Neuronal stem cell (in vitro differentiated cells): Measurements from ENCODE around the gene LAYN.

Experiments used
- DNase-seq: peaks from one replicate; pipeline ENCODE4 v3.0.0-alpha.2; 2013; ENCODE audit warnings: low spot score
- H2AFZ ChIP-seq: one replicate; pipeline ENCODE4 v1.6.1; 2013; ENCODE audit warnings: mild to moderate bottlenecking, low read length, inconsistent platforms
- H2AK5ac ChIP-seq: 2 replicates; pipeline ENCODE4 v1.6.1; 2013; ENCODE audit warnings: low read depth, mild to moderate bottlenecking, inconsistent platforms, low read length, moderate library complexity, mixed read lengths
- H2BK120ac ChIP-seq: 2 replicates; pipeline ENCODE4 v1.6.1; 2013; ENCODE audit warnings: low read depth, mild to moderate bottlenecking, inconsistent platforms, low read length, moderate library complexity, mixed read lengths
- H2BK12ac ChIP-seq: one replicate; pipeline ENCODE4 v1.6.1; 2013; ENCODE audit warnings: low read length, inconsistent platforms
- H2BK15ac ChIP-seq: 2 replicates; pipeline ENCODE4 v1.6.1; 2013; ENCODE audit warnings: mild to moderate bottlenecking, low read length, inconsistent platforms, mixed read lengths
- H2BK5ac ChIP-seq: one replicate; pipeline ENCODE4 v1.6.1; 2013; ENCODE audit warnings: inconsistent platforms, mild to moderate bottlenecking, low read length, moderate library complexity
- H3K14ac ChIP-seq: one replicate; pipeline ENCODE4 v1.6.1; 2013; ENCODE audit warnings: low read length, inconsistent platforms
- H3K18ac ChIP-seq: 2 replicates; pipeline ENCODE4 v1.6.1; 2013; ENCODE audit warnings: low read length, inconsistent platforms
- H3K23ac ChIP-seq: 2 replicates; pipeline ENCODE4 v1.6.1; 2013; ENCODE audit warnings: low read depth, mild to moderate bottlenecking, mixed read lengths, low read length, inconsistent platforms; ENCODE audit not compliant: poor library complexity
- H3K27ac ChIP-seq: replicated peaks from 3 replicates; pipeline ENCODE4 v1.5.1; 2013; ENCODE audit warnings: low read length, inconsistent platforms
- H3K27me3 ChIP-seq, 3 experiments: 2 replicates each; pipeline ENCODE4 v1.6.1; 2013; ENCODE audit warnings: low read length in 3 of 3, mild to moderate bottlenecking in 2 of 3, inconsistent platforms in 1 of 3, low read depth in 1 of 3, mixed read lengths in 1 of 3, moderate library complexity in 1 of 3; ENCODE audit not compliant: control insufficient read depth in 3 of 3, insufficient read depth in 3 of 3
- H3K36me3 ChIP-seq, 2 donors: replicated peaks in 1 of 2; 2 replicates each; pipeline ENCODE4 v1.6.1; 2013; ENCODE audit warnings: low read length in 2 of 2; ENCODE audit not compliant: control insufficient read depth in 2 of 2, insufficient read depth in 2 of 2
- H3K4ac ChIP-seq: 2 replicates; pipeline ENCODE4 v1.6.1; 2013; ENCODE audit warnings: inconsistent platforms, mild to moderate bottlenecking, low read length, moderate library complexity
- H3K4me1 ChIP-seq, 2 donors: 1 replicate in 1 of 2; 2 replicates in 1 of 2; pipeline ENCODE4 v1.6.1; 2013; ENCODE audit warnings: low read length in 2 of 2, low read depth in 1 of 2; ENCODE audit not compliant: control insufficient read depth in 2 of 2, insufficient read depth in 1 of 2
- H3K4me2 ChIP-seq: one replicate; pipeline ENCODE4 v1.6.1; 2013; ENCODE audit warnings: mild to moderate bottlenecking, low read length, inconsistent platforms; ENCODE audit not compliant: insufficient read depth, poor library complexity, severe bottlenecking
- H3K4me3 ChIP-seq, 2 donors: 2 replicates each; pipeline ENCODE4 v1.5.1; 2013; ENCODE audit warnings: low read length in 2 of 2, mild to moderate bottlenecking in 2 of 2, inconsistent platforms in 1 of 2, moderate library complexity in 1 of 2
- H3K79me1 ChIP-seq: one replicate; pipeline ENCODE4 v1.6.1; 2013; ENCODE audit warnings: low read depth, mild to moderate bottlenecking, inconsistent platforms, low read length, moderate library complexity
- H3K9ac ChIP-seq: one replicate; pipeline ENCODE4 v1.6.1; 2013; ENCODE audit warnings: mild to moderate bottlenecking, low read depth, low read length, inconsistent platforms; ENCODE audit not compliant: poor library complexity
- H3K9me3 ChIP-seq, 2 donors: replicated peaks in 1 of 2; 2 replicates each; pipeline versions ENCODE3 to v1.6.1; 2013; ENCODE audit warnings: low read length in 2 of 2, mild to moderate bottlenecking in 2 of 2, inconsistent platforms in 1 of 2, low read depth in 1 of 2, mixed read lengths in 1 of 2, moderate library complexity in 1 of 2; ENCODE audit not compliant: control insufficient read depth in 2 of 2, insufficient read depth in 1 of 2
- H4K8ac ChIP-seq: one replicate; pipeline ENCODE4 v1.6.1; 2013; ENCODE audit warnings: low read depth, mild to moderate bottlenecking, inconsistent platforms, low read length, moderate library complexity
- H4K91ac ChIP-seq: one replicate; pipeline ENCODE4 v1.6.1; 2013; ENCODE audit warnings: low read length, low read depth, mild to moderate bottlenecking, inconsistent platforms; ENCODE audit not compliant: poor library complexity
- WGBS, 2 donors: extraction: QIAGEN DNeasy Blood & Tissue Kit; methylation state at CpG; one replicate each; pipeline ENCODE4 v1.1.7; 2013; ENCODE audit warnings: missing lambda C conversion rate in 2 of 2, mixed read lengths in 1 of 2; ENCODE audit not compliant: insufficient read length in 2 of 2, insufficient replicate concordance in 1 of 2; ENCODE audit errors: extremely low coverage in 2 of 2; 5-methylcytosine and 5-hydroxymethylcytosine counted together

The LAYN gene

GRCh38 chr11:111555255-111555654, 14.7 kb downstream of the LAYN start:
- no peak overlapping the region for H3K4ac ChIP-seq
- no peak overlapping the region for H3K23ac ChIP-seq
- no peaks in the 10 kb centered on the region for H3K36me3 ChIP-seq
- no peak overlapping the region for H3K4me3 ChIP-seq
- no peak overlapping the region for H2BK120ac ChIP-seq
- no peak overlapping the region for H3K27ac ChIP-seq
- peaks cover 0 to 18% (median 0%) of the 10 kb centered on the region in 3 experiments for H3K27me3 ChIP-seq
- no peak overlapping the region for H2AK5ac ChIP-seq
- H3K4me1 ChIP-seq = no peaks in the 10 kb centered on the region
- H3K14ac ChIP-seq = no peak overlapping the region
- H3K4me2 ChIP-seq = no peak overlapping the region
- no peak overlapping the region for H4K91ac ChIP-seq
- H3K9me3 ChIP-seq = peaks cover 0 to 6% of the 10 kb centered on the region in 2 donors
- H2AFZ ChIP-seq = no peak overlapping the region
- DNase-seq = no peak
- H4K8ac ChIP-seq = no peak overlapping the region
- no peak overlapping the region for H2BK5ac ChIP-seq
- no peak overlapping the region for H2BK15ac ChIP-seq
- H3K9ac ChIP-seq = no peak overlapping the region
- H3K79me1 ChIP-seq = no peaks in the 10 kb centered on the region
- no peak overlapping the region for H3K18ac ChIP-seq
- H2BK12ac ChIP-seq = no peak overlapping the region

- Histone ChIP-seq H2BK5ac (no peak overlapping the region), H3K36me3 (no peaks in the 10 kb centered on the region), H3K79me1 (no peaks in the 10 kb centered on the region), H3K9me3 (peaks cover 0 to 6% of the 10 kb centered on the region in 2 donors), H3K14ac (no peak overlapping the region), H2AFZ (no peak overlapping the region), H3K4ac (no peak overlapping the region), H4K91ac (no peak overlapping the region), H3K27ac (no peak overlapping the region), H3K18ac (no peak overlapping the region), H3K4me2 (no peak overlapping the region), H2AK5ac (no peak overlapping the region), H3K4me1 (peaks cover 0 to 3% of the 10 kb centered on the region in 2 donors), H2BK120ac (no peak overlapping the region), H3K4me3 (no peak overlapping the region), H4K8ac (no peak overlapping the region), H3K9ac (no peak overlapping the region), H3K27me3 (no peaks in the 10 kb centered on the region), H2BK12ac (no peak overlapping the region), H3K23ac (no peak overlapping the region), H2BK15ac (no peak overlapping the region)
- WGBS, 2 donors = no CpG with 5 or more reads among the region's 5 CpGs
- DNase-seq = no peak
Measured at GRCh38 chr11:111557425-111558111, 17.0 kb downstream of the LAYN start.

GRCh38 chr11:111559800-111560464, 19.4 kb downstream of the LAYN start:
- no peak overlapping the region for H2BK120ac ChIP-seq
- no peaks in the 10 kb centered on the region for H3K27me3 ChIP-seq
- DNase-seq = no peak
- no peak overlapping the region for H2BK5ac ChIP-seq
- H3K14ac ChIP-seq = no peak overlapping the region
- no peaks in the 10 kb centered on the region for H3K36me3 ChIP-seq
- no peak overlapping the region for H3K4me2 ChIP-seq
- no peaks in the 10 kb centered on the region for H3K79me1 ChIP-seq
- H3K4ac ChIP-seq = no peak overlapping the region
- no peak overlapping the region for H2BK12ac ChIP-seq
- no peak overlapping the region for H4K91ac ChIP-seq
- peaks cover 0 to 3% of the 10 kb centered on the region in 2 donors for H3K4me1 ChIP-seq
- no peak overlapping the region for H2AK5ac ChIP-seq
- no peak overlapping the region for H3K9ac ChIP-seq
- H3K23ac ChIP-seq = no peak overlapping the region
- peak overlapping the region; percentile 29 for H2AFZ ChIP-seq
- H4K8ac ChIP-seq = no peak overlapping the region
- H3K18ac ChIP-seq = no peak overlapping the region
- H3K4me3 ChIP-seq = no peak overlapping the region
- no peak overlapping the region for H3K27ac ChIP-seq
- WGBS, 2 donors = no CpG with 5 or more reads among the region's 11 CpGs
- H2BK15ac ChIP-seq = no peak overlapping the region
- peaks cover 0 to 6% of the 10 kb centered on the region in 2 donors for H3K9me3 ChIP-seq

GRCh38 chr11:111560800-111561199, 20.3 kb downstream of the LAYN start:
- Histone ChIP-seq H3K9ac (no peak overlapping the region), H2AFZ (no peak overlapping the region), H3K27me3 (no peaks in the 10 kb centered on the region), H3K4me1 (peaks cover 0 to 3% of the 10 kb centered on the region in 2 donors), H3K14ac (no peak overlapping the region), H3K4me3 (no peak overlapping the region), H2BK12ac (no peak overlapping the region), H2AK5ac (no peak overlapping the region), H3K23ac (no peak overlapping the region), H2BK5ac (no peak overlapping the region), H3K9me3 (peaks cover 0 to 4% of the 10 kb centered on the region in 2 donors), H3K36me3 (no peaks in the 10 kb centered on the region), H3K27ac (no peak overlapping the region), H3K18ac (no peak overlapping the region), H4K91ac (no peak overlapping the region), H2BK120ac (no peak overlapping the region), H4K8ac (no peak overlapping the region), H3K4ac (no peak overlapping the region), H3K4me2 (no peak overlapping the region), H3K79me1 (no peaks in the 10 kb centered on the region), H2BK15ac (no peak overlapping the region)
- WGBS, 2 donors = no CpG with 5 or more reads among the region's 3 CpGs
- DNase-seq = no peak
